Activated naive CD4-positive, alpha-beta T cell treated with Interleukin-2 at 50 U/mL for 16 hours (primary cell): ENCODE results near the gene TRAPPC12.

Experiments
- DNase-seq: peaks from one replicate; pipeline ENCODE4 v3.0.0-alpha.2; 2020

Gene TRAPPC12

DNA sequence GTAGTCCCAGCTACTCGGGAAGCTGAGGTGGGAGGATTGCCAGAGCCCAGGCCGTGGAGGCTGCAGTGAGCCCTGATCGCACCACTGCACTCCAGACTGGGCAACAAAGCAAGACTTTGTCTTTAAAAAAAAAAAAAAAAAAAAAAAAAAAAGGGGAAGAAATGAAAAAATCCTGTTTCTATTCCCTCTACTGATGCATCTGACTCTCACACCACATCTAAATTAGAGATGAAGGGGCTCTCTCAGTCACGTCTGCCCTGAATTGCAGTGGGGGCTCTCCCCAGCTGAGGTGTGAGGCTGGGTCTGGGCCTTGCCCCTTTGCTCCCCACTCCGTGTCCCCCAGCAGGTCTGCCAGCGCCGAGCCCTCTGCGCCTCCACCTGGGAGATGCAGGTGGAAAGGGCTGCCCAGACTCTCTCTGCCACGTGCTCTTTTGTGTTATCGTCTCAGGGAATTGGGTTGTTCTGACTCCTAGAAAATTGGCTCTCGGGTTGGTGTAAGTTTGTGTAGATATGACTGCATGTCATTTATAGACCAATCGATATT is 30.2 kb downstream of the TRAPPC12 start:
- DNase-seq = no peak

DNA sequence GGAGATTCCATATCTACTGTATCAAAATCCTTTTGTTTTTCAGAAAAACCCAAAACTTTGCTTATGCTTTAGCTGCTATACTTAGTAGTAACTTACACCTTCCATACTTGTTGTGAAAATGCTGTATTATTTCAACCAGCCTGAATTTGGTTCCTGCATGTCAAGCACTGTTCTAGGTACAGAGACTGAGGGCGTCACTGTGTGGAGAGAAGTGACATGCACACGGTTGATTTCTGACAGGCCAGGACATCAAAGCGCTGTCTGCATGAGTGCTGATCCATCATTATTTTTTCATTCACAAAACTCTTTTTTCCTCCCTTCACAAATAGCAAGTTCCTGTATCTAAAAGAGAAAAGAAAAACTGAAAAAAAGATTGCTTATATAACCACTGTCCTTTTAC is 31.6 kb downstream of the TRAPPC12 start:
- DNase-seq = no peak

DNA sequence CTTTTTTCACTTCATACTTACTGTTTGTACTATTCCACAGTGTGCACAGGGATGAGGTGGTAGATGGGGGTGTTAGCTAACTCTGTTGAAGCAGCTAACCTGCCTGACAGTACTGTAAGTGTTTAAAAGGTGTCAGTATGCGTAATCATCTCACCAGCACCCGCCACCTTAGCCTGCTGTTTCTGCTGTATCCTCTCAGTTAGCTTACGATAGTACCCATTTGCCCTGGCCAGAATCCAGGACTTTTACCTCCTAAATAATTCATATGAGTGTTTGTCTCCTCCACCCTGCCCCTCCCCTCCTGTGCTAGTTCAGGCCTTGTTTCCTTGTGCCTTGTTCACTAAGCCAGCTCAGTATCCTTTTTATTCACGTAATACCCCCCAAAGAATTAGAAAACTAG is 34.2 kb downstream of the TRAPPC12 start:
- no peak for DNase-seq

DNA sequence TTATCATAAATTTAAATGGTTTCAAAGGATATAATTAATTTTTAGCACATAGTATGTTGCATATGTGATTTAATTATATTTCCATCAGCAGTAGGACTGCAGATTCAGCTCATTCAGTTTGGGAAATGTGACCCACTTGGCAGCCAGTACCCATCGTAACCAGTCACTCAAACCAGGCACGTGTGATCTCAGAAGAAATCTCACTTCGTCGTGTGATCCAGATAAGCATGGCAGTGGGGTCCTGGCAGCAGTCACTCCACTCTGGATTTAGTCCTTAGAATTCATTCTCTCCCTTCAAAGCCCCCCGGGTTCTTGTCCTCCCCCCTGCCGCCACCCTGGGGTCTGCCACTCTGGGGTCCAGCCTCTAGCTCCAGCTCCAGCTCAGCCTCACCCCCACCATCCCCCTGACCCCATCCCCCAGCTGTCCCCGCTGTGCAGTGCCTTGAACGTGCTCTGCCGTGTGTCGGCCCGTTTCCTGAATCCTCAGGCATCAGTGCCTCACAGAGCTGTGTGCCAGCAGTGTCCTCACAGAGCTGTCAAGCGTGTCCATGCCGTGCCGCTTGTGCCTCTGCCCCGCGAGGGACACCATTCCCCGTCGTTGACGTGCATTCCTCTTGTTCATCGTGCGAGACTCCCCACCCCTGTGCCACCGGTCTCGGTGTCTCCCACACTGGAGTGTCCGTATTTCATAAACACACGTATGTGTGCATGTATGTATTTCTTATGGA is 34.8 kb downstream of the TRAPPC12 start:
- DNase-seq = no peak

DNA sequence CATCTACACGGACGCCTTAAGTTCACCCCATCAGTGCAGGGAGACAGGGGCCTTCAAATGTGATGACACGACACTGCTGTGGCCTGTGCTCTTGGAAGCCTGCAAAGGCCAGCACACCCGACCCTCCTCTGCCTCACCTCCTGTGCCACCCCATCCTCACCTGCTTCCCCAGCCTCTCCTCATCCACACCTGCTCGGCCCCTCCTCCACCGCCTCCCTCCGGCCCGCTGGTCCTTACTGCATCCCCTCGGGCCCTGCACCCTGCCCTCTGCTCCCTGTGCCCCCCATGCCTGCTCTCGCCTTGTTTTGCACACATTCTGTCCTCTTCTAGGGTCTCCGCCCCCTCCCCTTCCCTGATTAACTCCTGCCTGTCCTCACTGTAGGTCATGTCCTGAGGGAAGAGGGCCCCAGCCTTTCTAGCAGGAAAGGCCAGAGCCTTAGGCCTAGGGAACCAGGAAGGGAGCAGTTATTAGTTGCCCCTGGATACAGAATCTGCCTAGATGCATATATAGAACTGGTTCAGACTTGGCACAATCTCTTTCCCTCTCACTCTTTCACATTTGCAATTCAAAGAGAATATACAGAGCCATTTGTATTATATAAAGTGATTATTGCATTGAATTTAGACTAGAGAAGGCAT is 39.4 kb downstream of the TRAPPC12 start:
- no peak for DNase-seq

DNA sequence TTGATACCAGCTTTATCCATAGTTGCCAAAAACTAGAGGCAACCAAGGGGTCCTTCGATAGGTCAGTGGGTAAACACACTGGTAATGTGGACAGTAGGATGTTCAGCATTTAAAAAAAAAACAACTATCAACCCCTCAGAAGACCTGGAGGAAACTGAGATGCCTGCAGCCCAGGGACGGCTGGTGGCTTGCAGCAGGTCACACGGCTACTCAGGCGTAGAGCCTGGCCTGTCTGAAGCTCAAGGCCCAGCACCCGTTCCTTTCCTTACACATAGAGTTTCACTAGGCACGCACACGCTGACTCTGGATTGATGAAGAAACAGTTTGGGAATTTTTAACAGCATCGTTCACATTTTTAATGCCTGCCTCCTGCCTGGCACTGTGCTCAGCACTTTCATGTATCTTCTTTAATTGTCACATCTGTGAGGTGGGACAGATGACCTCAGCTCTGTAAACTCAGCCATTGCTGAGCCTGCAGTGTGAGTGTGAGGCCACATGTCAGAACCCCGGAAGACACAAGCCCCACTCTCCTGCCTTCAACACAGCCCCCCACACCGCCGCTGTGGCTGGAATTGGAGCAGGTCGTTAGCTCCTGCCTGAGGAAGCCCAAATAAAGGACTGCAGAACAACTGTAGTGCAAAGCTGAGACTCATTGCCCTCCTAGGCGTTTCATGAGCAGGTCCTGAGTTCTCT is 40.7 kb downstream of the TRAPPC12 start:
- DNase-seq = no peak

DNA sequence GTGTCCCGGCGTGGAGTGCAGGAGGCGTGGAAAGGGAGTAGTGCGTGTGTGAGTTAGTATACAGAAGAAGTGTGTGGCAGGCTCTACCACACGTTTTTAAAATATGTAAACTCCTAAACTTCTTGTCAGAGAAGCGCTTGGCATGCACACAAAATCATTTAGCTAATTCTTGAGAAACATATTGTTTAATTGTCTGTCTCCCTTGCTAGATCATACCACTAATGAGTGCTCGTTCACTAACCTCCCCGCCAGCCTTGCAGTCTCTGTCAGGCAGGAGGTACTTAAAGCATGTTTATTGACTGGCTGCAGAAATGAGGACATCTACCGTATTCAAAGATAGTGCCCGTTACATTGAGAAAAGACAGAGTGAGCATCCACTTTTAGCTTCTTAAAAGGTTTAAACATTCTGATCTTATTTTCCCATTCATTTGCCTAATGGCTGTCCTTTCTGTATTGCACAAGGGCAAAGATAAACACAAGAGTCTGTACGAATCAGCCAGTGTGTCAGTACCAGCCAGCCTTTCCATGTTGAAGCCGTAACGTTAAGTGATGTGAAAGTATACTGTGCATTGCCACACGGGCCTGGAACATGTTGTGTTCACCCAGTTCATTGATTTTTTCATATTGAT is 41.4 kb downstream of the TRAPPC12 start:
- no peak for DNase-seq

DNA sequence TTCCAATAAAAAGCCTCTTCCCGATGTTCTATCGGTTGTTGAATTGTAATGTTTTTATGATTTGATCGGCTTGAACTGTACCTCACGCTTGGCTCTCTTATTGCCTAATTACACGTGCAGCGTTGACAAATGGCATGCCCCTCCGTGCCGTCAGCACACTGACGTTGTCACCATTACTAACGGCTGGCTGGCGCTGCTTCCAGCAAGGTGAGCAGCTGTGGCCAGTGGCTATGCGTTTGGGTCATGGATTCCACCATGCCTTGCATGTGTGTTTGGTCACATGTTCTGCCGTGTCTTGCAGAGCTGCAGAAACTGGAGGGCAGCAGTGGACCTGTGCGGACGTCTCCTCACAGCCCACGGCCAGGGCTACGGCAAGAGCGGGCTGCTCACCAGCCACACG is 42.1 kb downstream of the TRAPPC12 start:
- DNase-seq = no peak

DNA sequence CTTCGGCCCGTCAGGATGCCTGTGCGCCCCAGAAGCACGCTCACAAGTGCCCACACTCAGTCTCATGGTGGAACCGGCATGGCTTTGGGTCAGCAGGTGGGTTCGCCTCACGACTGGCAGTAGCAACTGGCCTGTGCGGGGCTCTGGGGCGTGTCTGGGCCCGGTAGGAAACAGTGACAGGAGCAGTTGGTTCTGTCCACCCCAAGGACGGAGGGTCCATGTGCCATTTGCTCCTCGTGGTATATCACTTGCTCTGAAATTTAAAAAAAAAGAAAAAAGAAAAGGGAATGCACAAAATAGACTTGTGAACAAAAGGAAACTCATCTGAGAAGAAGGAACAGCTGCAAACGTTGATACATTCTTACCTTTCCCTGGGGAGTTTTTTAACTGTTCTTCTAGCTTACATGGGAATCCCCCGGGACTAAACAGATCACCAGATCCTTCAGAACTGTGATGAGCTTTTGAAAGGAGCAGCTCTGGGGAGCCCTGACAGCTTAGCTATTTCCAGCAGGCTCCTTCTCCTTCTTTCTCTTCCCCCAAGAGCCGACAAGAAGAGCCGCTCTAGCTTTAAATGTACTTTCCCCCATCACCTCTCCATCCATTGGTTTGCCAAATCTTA is 42.8 kb downstream of the TRAPPC12 start:
- DNase-seq = no peak

DNA sequence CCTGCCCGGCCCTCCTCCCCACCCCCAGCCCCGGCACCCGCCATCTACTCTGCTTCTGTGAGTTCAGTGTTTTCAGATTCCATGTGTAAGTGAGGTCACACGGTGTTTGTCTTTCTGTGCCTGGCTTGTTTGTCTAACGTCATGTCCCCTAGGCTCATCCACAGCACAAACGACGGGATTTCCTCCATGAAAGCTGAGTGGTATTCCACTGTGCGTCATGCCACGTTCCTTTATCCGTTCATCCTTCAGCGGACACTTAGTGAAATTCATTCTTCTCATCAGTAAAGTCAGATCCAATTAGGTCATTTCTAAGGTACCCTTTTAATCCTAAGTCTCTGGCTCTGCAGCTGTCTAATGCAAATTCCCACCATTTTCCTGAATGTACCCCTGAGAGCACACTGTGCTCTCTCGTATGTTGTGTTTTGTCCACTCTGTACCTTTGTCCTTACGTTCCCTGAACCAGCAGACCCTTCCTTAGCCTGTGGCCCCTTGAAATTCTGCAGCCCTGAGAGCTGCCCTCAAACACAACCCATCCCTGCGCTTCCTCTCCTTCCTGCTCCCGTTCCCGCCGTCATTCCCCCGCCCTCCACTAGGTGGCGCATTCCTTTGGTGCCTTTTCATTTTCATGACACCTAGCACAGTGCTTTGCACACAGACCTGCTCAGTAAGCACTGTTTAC is 44.1 kb downstream of the TRAPPC12 start:
- peak; percentile 79 for DNase-seq

DNA sequence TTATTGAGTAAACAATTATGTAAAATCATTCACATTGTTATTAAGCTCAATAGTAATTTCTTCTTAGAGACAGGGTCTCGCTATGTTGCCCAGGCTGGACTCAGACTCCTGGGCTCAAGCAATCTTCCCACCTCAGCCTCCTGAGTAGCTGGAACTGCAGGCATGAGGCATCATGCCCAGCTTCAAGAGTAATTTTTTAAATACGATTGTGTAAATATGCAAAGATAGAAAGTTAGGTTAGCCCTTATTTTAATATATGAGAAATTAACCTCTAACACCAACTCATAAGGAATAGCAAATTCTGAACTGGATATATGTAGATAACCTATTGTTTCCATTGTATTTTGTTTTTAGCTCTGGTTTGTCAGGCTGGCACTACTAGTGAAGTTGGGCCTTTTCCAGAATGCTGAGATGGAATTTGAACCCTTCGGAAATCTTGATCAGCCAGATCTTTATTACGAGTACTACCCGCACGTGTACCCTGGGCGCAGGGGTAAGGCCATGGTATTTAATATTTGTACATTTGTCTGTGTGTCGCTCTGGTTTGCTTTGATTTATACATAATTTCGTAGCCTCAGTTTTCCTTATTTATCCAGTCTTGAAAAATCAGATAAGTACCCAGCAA is 44.8 kb downstream of the TRAPPC12 start:
- no peak for DNase-seq

DNA sequence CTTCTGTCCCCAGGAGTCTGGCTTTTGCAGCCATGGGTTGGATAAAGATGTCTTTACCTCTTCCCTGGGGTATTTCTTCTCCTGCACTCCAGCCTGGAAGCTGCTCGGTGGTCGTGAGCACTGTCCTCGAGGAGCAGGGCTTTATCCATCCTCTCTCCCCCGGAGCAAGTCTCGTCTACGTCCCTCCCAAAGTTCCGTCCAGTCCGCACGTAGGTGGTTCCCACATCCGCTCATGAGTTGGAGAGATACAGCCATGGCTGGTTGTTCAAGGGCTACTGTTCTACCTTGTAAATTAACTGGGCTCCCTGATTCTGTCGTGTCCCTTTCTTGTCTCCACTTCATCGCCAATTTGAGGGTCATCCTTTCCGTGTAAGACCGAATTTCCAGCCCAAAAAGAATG is 47.1 kb downstream of the TRAPPC12 start:
- no peak for DNase-seq

DNA sequence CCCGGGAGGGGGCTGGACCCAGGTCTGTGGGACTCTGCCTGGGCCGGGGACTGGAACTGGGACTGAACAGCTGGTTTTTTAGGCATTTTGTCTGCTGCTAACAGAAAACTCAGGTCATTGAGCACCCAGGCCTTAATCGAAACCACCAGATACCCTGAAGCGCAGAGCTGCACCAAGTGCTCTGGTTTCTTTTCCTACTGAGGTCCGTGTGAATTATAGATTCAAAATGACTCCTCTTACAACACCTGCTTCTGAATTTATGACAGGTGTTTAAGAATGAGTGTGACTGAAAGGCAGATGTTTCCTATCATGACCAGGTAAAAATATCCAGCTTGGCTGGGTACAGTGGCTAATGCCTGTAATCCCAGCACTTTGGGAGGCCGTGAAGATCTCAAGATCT is 47.8 kb downstream of the TRAPPC12 start:
- DNase-seq = no peak

DNA sequence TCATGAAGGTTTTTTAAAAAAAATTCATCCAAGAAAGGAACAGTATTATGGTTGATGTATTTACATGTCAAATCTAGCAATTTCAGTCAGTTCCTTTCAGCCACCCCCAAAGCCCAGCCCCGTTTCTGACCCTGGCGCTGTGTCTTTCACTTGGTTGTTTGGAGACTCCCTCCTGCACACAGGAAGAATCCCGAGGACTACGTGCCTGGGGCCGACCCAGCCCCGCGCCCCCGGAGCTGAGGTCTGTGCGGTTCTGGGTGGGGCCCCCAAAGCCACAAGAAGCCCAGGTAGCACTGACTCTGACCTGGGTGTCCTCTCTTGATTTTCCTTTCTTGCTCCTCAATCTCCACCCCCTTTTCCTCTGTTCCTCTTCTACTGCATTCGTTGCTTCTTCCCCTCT is 49.1 kb downstream of the TRAPPC12 start:
- no peak for DNase-seq

DNA sequence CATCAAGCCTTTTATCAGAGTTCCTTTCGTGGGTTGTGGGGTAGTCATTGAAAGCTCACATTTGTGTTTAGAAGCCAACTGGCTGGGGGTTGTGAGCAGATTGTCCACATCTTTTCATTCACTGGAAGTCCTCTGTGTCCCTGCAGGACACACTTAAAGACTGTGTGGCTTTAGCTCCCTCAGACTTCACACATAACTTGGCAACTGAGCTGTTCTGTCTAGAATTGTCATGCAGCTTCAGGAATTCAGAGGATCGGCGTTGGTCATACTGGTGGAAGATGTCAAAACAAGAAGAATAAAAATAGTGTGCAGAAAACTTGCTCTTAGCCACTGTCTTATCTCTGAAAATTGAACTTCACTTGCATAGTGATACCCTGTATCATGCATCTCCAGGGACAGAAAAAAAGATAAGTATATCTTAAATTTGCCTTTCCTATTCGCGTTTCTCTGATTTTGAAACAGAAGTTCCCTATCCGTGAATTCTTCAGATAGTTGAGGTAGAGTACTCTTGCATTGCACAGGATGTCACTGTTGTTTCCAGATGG is 49.6 kb downstream of the TRAPPC12 start:
- no peak for DNase-seq

DNA sequence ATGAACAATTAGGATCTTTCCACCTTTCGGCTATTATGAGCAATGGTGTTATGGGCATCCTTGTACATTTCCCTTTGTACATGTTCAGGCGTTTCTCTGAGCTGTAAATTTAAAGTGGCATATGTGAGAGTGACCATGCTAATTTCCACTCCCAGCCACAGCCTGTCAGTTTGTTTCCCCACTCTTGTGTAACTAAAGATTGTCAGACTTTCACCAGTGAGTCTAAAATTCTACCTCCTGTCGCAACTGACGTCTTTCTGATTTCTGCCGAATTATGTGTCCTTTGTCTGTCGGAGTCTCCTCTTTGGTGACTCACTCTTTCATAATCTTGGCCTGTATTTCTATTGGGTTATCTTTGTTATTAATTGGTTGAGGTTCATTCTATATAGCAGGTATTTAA is 50.7 kb downstream of the TRAPPC12 start:
- no peak for DNase-seq

DNA sequence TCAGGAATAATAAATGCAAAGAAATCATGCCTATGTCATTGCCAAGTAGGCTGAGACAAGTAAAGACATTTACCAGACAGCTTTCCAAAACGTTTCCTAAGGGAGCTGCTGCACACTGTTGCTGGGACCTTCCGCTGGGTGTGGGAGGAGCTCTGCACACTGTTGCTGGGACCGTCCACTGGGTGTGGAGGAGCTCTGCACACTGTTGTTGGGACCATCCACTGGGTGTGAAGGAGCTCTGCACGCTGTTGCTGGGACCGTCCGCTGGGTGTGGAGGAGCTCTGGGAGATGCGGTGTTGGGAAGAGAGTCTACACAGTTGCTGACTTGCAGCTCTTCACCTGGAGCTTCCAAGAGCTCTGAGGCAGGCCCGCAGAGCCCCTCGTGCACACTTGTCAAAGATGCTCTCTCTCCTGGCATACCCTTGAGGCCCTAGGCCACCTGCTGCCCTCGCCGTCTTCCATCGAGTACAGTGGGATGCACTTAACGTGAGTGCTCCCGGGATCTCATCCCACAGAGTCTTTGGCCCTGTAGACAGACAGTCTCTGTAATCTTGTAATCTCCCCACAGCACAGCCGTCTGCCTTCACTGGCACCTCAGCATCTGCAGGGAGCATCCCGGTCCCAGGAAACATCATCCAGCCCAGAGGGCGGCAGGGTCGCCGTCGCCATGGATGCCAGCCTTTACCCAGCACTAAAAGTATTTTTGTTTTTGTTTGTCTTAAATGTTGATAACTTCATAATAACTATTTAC is 51.4 kb downstream of the TRAPPC12 start:
- no peak for DNase-seq

DNA sequence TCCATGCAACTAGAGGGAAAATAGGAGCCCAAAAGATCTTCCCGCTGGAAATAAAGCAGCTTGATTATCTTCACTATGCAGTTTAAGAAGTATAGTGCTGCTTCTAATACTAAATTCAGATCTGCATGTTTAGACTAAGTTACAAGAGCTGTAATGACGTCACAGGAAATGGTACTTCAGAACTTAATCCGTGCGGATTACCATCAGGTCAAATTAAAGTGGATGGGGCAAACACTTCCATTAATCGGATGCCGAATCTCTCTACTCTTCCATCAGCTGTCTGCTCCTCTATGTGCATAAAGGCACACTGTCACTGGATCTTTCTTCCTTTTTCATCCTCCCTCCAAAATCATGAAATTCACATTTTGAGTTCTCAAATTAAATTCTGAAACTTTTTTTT is 52.6 kb downstream of the TRAPPC12 start:
- DNase-seq = no peak

DNA sequence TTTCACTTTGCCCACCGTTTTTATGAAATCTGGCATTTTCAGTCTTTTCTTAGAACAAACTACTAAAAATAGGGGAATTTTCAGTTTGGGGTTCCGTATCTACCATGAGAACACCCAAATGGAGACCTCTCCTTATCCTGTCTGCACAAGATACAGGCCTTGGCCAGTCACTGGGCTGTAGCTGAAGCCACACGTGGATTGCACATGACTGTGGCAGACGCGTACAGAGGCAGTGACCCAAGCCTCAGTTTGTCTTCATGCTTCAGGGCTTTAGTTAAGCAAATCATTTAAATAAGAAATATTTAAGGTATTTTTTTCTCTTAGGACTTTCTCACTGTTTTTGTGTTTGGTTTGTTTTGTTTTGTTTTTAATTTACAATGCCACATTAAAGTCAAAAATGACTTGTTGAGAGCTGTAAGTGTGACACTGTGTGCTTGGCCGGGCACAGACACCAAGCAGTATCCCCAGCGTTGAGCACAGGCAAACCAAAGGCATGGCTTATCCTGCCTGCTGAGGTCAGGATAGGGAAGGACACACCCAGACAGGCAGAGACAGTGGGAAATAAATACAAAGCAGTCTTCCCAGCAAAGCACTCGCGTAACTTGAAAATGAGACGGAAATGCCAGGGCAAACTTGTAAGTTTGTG is 53.3 kb downstream of the TRAPPC12 start:
- DNase-seq = no peak

DNA sequence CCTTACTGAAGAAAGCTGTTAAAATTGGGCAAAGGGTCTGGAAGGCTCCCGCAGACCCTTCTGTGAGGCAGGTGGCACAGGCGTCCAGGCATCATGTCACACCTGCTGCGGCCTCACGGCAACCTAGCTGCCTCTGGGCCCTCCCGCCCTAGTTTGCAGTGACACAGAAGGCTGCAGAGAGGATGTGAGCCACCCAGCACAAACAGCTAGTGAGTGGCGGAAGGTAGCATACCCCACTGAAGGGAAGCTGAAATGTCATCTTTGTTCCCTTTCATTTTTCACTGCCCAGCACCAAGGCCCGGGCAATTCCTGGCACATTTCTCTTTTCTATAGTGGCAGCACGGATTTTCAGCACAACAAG is 53.8 kb downstream of the TRAPPC12 start:
- DNase-seq = no peak
